Right cardiac atrium (tissue), 5 donors: Measurements from ENCODE around the gene MAPKAP1. TPM values are rescaled to one million over a fixed set of nuclear protein-coding genes. Genes with fewer than 3 reads are reported as not detected.

Source experiments
- ATAC-seq, 2 donors: fragments of 200-7000 bp; cut with Tn5 transposase; one replicate each; pipeline versions ENCODE4 v1.8.0 to v1.9.1; 2020; ENCODE audit warnings: moderate library complexity in 2 of 2, mild to moderate bottlenecking in 1 of 2
- DNase-seq, 3 donors: peaks; one replicate each; pipeline ENCODE4 v3.0.0-alpha.2; 2020
- H3K27ac ChIP-seq: one replicate; pipeline ENCODE4 v1.5.1; 2013; ENCODE audit warnings: mild to moderate bottlenecking, low read length, control low read depth, moderate library complexity
- H3K27me3 ChIP-seq: one replicate; pipeline ENCODE4 v1.6.1; 2013; ENCODE audit not compliant: control insufficient read depth, insufficient read depth
- H3K4me1 ChIP-seq: one replicate; pipeline ENCODE4 v1.6.1; 2013; ENCODE audit warnings: low read length; ENCODE audit not compliant: control insufficient read depth, insufficient read depth
- H3K4me3 ChIP-seq: one replicate; pipeline ENCODE4 v1.5.1; 2013; ENCODE audit warnings: low read length, control low read depth
- H3K9me3 ChIP-seq: one replicate; pipeline ENCODE4 v1.6.1; 2013; ENCODE audit warnings: low read length; ENCODE audit not compliant: control insufficient read depth
- WGBS: extraction: QIAGEN DNeasy Blood & Tissue Kit; methylation state at CpG from one replicate; pipeline ENCODE4 v1.1.7; 2013; 5-methylcytosine and 5-hydroxymethylcytosine counted together
- intact Hi-C, 4 donors: fragments of 100-400 bp; cut with DNase I; formaldehyde crosslinking; loops; one replicate each; pipeline versions ENCODE4 v1.11.0 to v1.14.0; 2022 to 2023
- polyA plus RNA-seq: library from polyadenylated mRNA; stranded (reverse); fragments of 200-250 nt; gene quantifications from one replicate; pipeline ENCODE4 v1.2.3, GENCODE V29; 2013
- total RNA-seq, 4 donors: library from RNA; stranded (reverse); fragmentation: NEBNext Ultra II Directional; extraction: Animal tissue kit (Norgen Biotek cat#: 25700); gene quantifications; one replicate each; pipeline ENCODE4 v1.2.1, GENCODE V29; 2021
- donor health status: healthy with polysubstance abuse.
- donor health status: DM: no; HTN: yes; CAD: no.
- donor health status: DM: no; HTN: no; CAD: no.
- donor health status: DM: no; HTN: yes; CAD: no; lungs with severe emphysema.
- donor health status: DM: yes; HTN: yes; CAD: no.

Gene MAPKAP1
- total and polyA plus RNA-seq, 5 donors = 97.1 to 116 (median 108) TPM

GRCh38 chr9:125747765-125748445 is 40.9 kb upstream of the MAPKAP1 start:
- intact Hi-C loops = loop anchor here in 2 of 4 donors (5.0 kb wide), 2 partner anchors 74 to 139 kb away; no protein-coding TSS in a partner anchor
- ATAC-seq = peak in 1 of 2 donors; percentile 3
- H3K27me3 ChIP-seq = no peaks in the 10 kb centered on the region
- peak; percentile 49 to 79 (median 75) for DNase-seq
- no peaks in the 10 kb centered on the region for H3K4me1 ChIP-seq
- under 1% methylated on average over 88 of the region's 88 CpGs for WGBS
- H3K9me3 ChIP-seq = no peaks in the 10 kb centered on the region
- H3K27ac ChIP-seq = peak overlapping the region; percentile 80
- H3K4me3 ChIP-seq = peak overlapping the region; percentile 82

GRCh38 chr9:125747053-125747764 is 40.2 kb upstream of the MAPKAP1 start, which contains the start of gene PBX3:
PBX3 (plus strand) TSS chr9:125747373.
- H3K27ac ChIP-seq = peak within 1 kb of the TSS; percentile 88
- no peaks in the 10 kb centered on the region for H3K4me1 ChIP-seq
- intact Hi-C loops = loop anchor here in 2 of 4 donors (5.0 kb wide), 2 partner anchors 75 to 140 kb away; no protein-coding TSS in a partner anchor
- no peaks in the 10 kb centered on the region for H3K9me3 ChIP-seq
- no peaks in the 10 kb centered on the region for H3K27me3 ChIP-seq
- peak; percentile 58 to 86 (median 85) for DNase-seq
- peak in 1 of 2 donors; percentile 1 for ATAC-seq
- under 1% methylated on average over 103 of the region's 107 CpGs for WGBS
- H3K4me3 ChIP-seq = peak within 1 kb of the TSS; percentile 82

GRCh38 chr9:125746774-125747052 is 39.7 kb upstream of the MAPKAP1 start:
- under 1% methylated on average over 44 of the region's 46 CpGs for WGBS
- DNase-seq (no peak), ATAC-seq (no peak)
- peak overlapping the region; percentile 82 for H3K4me3 ChIP-seq
- peak overlapping the region; percentile 88 for H3K27ac ChIP-seq
- intact Hi-C loops = loop anchor here in 2 of 4 donors (5.0 kb wide), 2 partner anchors 76 to 141 kb away; no protein-coding TSS in a partner anchor
- no peaks in the 10 kb centered on the region for H3K4me1 ChIP-seq
- no peaks in the 10 kb centered on the region for H3K9me3 ChIP-seq
- no peaks in the 10 kb centered on the region for H3K27me3 ChIP-seq

GRCh38 chr9:125746017-125746773 is 39.2 kb upstream of the MAPKAP1 start:
- intact Hi-C loops = loop anchor here in 2 of 4 donors (5.0 kb wide), 2 partner anchors 76 to 141 kb away; no protein-coding TSS in a partner anchor
- H3K9me3 ChIP-seq = no peaks in the 10 kb centered on the region
- no peaks in the 10 kb centered on the region for H3K4me1 ChIP-seq
- peak; percentile 97 for ATAC-seq
- peak overlapping the region; percentile 88 for H3K27ac ChIP-seq
- peak overlapping the region; percentile 82 for H3K4me3 ChIP-seq
- WGBS = under 1% methylated on average over 79 of the region's 79 CpGs
- DNase-seq = peak; percentile 96 to 98 (median 98)
- no peaks in the 10 kb centered on the region for H3K27me3 ChIP-seq

GRCh38 chr9:125745682-125746016 is 38.6 kb upstream of the MAPKAP1 start:
- ATAC-seq = no peak
- Histone ChIP-seq H3K4me1 (no peaks in the 10 kb centered on the region), H3K9me3 (no peaks in the 10 kb centered on the region), H3K27ac (peak overlapping the region; percentile 7), H3K4me3 (peak overlapping the region; percentile 82), H3K27me3 (no peaks in the 10 kb centered on the region)
- intact Hi-C loops = loop anchor here in 2 of 4 donors (5.0 kb wide), 2 partner anchors 77 to 142 kb away; no protein-coding TSS in a partner anchor
- no peak for DNase-seq
- WGBS = 23% methylated on average over 6 of the region's 6 CpGs

- ATAC-seq = no peak
- Histone ChIP-seq H3K27me3 (no peaks in the 10 kb centered on the region), H3K27ac (no peak overlapping the region), H3K9me3 (no peaks in the 10 kb centered on the region), H3K4me1 (no peaks in the 10 kb centered on the region), H3K4me3 (no peak overlapping the region)
- intact Hi-C loops = loop anchor here in 2 of 4 donors (5.0 kb wide), 2 partner anchors 77 to 142 kb away; no protein-coding TSS in a partner anchor
- DNase-seq = no peak
- 50% methylated on average over 1 of the region's 1 CpG for WGBS
Observed at GRCh38 chr9:125745018-125745417, 38.0 kb upstream of the MAPKAP1 start.

- H3K9me3 ChIP-seq = no peaks in the 10 kb centered on the region
- 91% methylated on average over 5 of the region's 5 CpGs for WGBS
- no peak for ATAC-seq
- no peak overlapping the region for H3K27ac ChIP-seq
- no peaks in the 10 kb centered on the region for H3K4me1 ChIP-seq
- intact Hi-C loops = loop anchor here in 2 of 4 donors (5.0 kb wide), 2 partner anchors 78 to 143 kb away; no protein-coding TSS in a partner anchor
- no peak for DNase-seq
- H3K27me3 ChIP-seq = no peaks in the 10 kb centered on the region
- H3K4me3 ChIP-seq = no peak overlapping the region
Observed at GRCh38 chr9:125744616-125745015, 37.6 kb upstream of the MAPKAP1 start.

- H3K4me3 ChIP-seq = no peak overlapping the region
- 77% methylated on average over 5 of the region's 5 CpGs for WGBS
- H3K9me3 ChIP-seq = no peaks in the 10 kb centered on the region
- no peak for DNase-seq
- intact Hi-C loops = no loop called here
- ATAC-seq = no peak
- no peaks in the 10 kb centered on the region for H3K4me1 ChIP-seq
- H3K27ac ChIP-seq = no peak overlapping the region
- no peaks in the 10 kb centered on the region for H3K27me3 ChIP-seq
Observed at GRCh38 chr9:125743682-125744428, 36.8 kb upstream of the MAPKAP1 start.

- no peaks in the 10 kb centered on the region for H3K9me3 ChIP-seq
- DNase-seq (no peak), ATAC-seq (no peak)
- no peaks in the 10 kb centered on the region for H3K4me1 ChIP-seq
- WGBS = 91% methylated on average over 3 of the region's 3 CpGs
- H3K27me3 ChIP-seq = no peaks in the 10 kb centered on the region
- intact Hi-C loops = no loop called here
- H3K4me3 ChIP-seq = no peak overlapping the region
- no peak overlapping the region for H3K27ac ChIP-seq
Observed at GRCh38 chr9:125742657-125743056, 35.6 kb upstream of the MAPKAP1 start.

GRCh38 chr9:125739436-125739835 is 32.4 kb upstream of the MAPKAP1 start:
- no peaks in the 10 kb centered on the region for H3K27me3 ChIP-seq
- no peak overlapping the region for H3K4me3 ChIP-seq
- WGBS = 93% methylated on average over 3 of the region's 3 CpGs
- intact Hi-C loops = no loop called here
- no peak overlapping the region for H3K27ac ChIP-seq
- H3K4me1 ChIP-seq = no peaks in the 10 kb centered on the region
- ATAC-seq = no peak
- no peaks in the 10 kb centered on the region for H3K9me3 ChIP-seq
- DNase-seq = no peak
